Stimulated activated CD8-positive, alpha-beta memory T cell treated with anti-CD3 and anti-CD28 coated beads, Interleukin-12 subunit alpha, Interleukin-12 subunit beta, amount 100 ng/mL, for 4 hours (primary cell): ENCODE results near the gene SLC13A3.

Experiments
- DNase-seq: peaks from one replicate; pipeline ENCODE4 v3.0.0-alpha.2; 2020; ENCODE audit warnings: low read depth

Gene SLC13A3

GRCh38 chr20:46634528-46634927, 16.7 kb downstream of the SLC13A3 start:
- no peak for DNase-seq

GRCh38 chr20:46631874-46632446, 19.3 kb downstream of the SLC13A3 start:
- DNase-seq: no peak

DNA sequence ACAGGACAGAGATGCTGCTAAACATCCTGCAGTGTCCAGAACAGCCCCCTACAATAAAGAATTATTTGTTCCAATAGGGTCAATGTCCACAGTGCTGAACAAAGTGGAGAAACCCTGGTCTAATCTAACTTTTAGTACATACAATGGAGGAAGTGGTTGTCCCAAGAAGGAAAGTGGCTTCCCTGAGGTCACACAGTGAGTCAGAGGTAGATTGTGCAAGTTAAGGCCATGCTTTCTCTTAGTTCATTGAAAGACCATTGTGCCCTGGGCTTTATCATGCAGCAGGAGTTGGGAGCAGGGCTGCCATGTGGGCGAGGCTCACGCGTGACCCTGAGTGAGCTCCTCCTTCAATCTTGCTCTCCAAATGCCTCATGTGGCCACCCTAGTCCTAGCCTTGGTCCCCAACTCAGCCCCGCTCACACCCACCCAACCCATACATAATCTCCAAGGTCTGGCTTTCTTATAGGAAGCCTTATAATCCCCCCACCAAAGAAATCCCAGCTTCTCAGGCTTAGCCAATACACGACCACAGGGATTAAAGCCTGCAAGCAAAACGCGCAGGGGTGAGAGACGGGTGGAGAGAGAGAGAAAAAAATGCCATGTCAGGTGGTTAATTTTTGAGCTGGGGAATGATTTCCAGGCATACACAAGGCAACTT, 19.9 kb downstream of the SLC13A3 start:
- no peak for DNase-seq

DNA sequence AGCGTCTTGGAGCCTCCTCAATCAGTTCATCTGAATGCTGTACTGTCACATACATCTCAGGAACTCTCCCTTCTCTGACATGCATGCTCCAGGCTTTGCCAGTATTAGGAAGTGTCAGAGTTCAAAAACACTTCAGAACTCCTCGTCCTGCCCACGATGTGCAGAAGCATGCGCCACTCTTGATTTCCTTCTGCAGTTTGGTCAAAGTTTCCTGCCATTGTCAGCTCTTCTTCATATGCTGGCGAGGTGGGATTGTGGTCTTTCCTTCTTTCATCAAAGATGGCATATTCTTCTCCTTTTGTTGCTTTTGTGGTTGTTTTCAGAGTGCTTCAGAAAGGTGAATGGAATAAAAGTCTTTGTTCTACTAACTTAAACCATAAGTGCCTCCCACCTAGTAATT, 21.0 kb downstream of the SLC13A3 start:
- DNase-seq: no peak

DNA sequence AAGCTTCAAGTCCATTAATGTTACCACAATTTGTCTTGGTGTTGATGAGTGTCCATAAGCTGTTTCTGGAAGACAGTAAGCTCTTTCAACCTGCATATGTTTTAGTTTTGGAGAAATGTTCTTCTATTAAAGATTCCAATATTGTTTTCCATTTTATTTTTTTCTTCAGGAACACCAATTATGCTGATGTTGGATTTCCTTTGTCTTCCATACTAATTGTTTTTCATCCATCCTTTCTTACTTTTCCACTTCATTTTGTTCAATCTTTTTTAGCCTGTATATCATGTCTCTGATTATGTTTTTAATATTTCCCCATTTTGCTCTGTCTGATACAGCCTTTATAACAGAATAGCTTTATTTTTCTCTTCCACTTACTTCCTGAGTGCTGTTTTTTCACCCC, 21.9 kb downstream of the SLC13A3 start:
- no peak for DNase-seq

GRCh38 chr20:46627234-46627633, 24.0 kb downstream of the SLC13A3 start:
- no peak for DNase-seq

DNA sequence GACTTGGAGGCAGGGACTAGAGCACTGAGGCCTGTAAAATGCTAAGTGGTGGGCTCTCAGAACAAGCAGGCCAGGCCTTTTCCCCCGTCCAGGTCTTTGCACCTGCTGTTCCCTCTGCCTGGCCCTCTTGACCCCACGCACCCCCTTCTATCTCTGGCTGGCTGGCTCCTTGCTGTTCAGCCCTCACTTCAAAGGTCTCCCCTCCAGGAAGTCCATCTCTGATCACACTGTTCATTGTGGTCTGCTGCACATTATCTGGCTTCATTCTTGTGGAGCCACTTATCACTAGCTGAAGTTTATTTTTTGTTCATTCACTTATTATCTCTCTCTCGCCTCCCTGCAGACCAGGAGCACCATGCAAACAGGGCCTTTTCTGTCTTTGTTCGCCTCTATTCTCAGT, 24.5 kb downstream of the SLC13A3 start:
- no peak for DNase-seq

DNA sequence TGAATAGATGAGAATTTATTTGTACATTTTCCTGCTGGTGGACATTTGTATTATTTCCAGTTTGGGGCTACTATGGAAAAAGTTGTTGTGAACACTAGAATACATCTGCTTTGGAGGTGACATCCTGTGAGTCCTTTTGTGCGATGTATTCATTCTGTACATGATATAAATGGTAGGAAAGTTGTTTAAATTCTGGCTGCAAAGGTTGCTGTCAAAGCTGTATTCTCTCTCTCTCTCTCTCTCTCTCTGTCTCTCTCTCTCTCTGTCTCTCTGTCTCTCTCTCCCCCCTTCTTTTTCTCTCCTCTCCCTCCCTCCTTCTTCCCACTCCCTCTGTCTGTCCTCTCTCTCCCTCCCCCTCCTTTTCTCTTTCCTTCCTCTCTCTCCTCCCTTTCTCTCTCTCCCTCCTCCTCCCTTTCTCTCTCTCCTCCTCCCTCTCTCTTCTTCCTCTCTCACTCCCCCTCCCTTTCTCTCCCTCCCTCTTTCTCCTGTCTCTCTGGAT, 25.3 kb downstream of the SLC13A3 start:
- no peak for DNase-seq

- DNase-seq: no peak
These were observed 26.3 kb downstream of the SLC13A3 start for GRCh38 chr20:46624946-46625345.

DNA sequence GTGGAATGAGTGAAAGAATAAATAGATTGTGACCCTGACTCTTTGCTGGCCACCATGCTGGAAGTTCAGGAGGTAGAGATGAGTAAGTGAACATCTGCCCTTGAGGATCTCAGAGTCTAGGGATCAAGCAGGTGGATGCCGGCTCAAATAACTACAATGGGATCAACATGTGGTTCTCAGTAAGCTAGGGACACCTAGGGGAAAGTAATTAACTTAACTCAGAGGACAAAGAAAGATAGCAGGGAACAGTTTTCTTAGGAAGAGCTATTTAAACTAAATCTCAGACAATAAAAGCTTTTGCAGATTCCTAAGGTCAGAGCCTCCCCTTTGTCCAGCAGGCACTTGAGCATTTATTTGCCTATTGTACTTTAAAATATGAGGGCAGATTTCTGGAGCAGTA, 29.1 kb downstream of the SLC13A3 start:
- no peak for DNase-seq

- DNase-seq: no peak
These were observed 29.8 kb downstream of the SLC13A3 start for GRCh38 chr20:46621492-46621891.

- no peak for DNase-seq
These were observed 31.8 kb downstream of the SLC13A3 start for GRCh38 chr20:46619445-46619844.

DNA sequence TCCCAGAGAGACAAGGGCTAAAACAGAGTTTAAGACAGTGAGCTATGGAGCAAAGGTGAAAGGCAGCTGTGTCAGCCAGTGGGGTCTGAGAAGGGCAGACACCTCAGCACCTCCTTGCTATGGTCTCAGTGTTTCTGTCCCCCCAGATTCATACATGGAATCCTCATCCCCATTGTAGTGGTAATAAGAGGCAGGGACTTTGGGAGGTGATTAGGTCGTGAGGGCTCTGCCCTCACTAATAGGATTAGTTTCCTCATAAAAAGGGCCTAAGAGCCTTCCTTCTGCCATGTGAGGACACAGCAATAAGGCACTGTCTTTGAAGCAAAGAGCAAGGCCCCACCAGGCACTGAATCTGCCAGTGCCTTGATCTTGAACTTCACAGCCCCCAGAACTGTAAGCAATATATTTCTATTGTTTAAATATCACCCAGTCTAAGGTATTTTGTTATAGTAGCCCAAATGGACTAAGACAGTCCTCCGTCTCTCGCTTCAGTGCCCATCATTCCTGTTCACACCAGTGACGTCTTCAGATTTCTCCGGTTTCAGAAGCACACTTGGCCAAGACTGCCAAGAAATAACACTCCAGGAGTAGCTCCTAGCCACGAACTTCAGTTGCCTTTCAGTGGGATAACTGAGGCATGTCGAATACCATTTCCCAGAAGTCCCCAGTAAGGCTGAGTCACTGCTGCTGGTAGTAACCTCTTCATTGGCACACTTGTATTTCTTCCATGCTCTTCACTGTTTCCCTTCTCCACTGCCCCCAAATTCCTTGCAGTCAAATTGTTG, 32.8 kb downstream of the SLC13A3 start:
- no peak for DNase-seq

GRCh38 chr20:46614503-46614902, 36.8 kb downstream of the SLC13A3 start:
- no peak for DNase-seq

- DNase-seq: no peak
These were observed 41.1 kb downstream of the SLC13A3 start for GRCh38 chr20:46610145-46610544.

GRCh38 chr20:46609043-46609442, 42.2 kb downstream of the SLC13A3 start:
- DNase-seq: no peak

DNA sequence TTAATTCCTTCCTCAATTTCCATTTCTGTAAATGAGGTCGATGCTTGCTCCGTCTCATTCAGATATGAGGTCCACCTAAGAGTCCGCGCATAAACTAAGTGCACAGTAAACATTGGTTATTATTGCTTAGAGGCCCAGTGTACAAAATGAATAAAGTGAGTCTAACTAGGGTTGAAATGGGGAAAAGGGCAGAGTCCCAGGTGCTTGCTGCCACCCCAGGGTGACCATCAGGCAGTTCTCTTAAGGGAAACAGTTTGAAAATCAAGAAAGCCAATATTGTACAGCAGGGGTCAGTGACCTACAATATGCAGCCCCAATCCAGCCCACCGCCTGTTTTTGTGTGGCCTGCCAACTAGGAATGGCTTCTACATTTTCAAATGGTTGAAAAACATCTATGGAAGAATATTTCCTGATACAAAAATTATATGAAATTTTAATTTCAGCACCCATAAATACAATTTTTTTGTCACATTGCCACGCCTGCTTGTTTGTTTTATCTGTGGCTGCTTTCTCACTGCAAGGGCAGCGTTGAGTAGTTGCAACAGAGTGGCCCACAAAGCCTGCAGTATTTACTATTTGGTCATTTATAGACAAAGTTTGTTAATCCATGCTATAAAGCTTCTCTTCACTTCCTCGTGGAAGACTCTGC, 43.3 kb downstream of the SLC13A3 start:
- DNase-seq: no peak

GRCh38 chr20:46607191-46607848, 43.9 kb downstream of the SLC13A3 start:
- DNase-seq: no peak

DNA sequence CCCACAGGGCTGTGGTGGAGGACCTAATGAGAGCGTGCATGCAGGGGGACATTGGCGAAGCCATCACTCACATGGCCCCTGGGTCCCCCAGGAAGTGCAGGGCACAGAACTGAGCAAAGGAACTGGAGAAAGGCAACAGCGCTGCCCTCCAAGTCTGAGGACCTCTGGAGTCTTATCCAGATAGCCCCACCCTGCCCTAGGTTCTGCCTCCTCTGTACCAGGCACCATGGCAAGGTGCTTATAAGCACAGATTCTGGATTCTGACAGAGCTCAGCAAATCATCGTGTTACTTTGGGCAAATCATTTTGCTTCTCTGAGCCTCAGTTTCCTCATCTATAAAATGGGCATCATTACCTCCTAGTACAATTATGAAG, 44.5 kb downstream of the SLC13A3 start:
- DNase-seq: no peak

DNA sequence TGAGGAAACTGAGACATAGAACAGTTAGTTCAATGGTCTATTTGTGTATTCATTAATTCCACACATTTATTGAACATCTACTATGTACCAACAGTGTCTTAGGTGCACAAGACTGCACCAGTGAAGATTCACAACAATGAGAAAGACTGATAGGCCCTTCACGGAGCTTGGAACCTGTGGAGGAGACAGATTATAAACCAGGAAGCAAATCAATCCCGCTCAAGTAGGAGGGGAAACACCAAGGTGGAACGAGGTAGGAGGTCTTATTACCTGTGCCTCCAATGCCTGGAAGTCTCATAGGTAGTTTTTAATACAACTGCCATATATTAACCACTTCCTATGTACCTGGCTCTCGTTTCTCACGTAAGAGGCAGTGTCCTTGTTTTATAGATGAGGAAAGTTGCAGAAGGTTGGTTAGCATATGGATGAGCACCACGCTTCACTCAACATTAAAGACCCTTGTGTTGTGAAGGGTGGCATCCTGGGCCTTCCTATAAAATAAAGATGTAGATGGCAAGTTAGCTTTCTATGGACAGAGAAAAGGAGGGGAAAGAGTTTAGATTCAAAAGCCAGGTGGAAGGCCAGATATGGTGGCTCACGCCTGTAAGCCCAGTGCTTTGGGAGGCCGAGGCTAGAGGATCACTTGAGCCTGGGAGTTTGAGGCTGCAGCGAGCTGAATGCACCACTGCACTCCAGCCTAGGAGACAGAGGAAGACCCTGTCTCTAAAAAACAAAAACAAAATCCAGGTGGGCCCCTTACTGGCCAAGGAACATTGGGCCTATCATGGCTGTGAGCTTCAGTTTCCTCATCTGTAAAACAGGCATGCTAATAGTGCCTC, 45.1 kb downstream of the SLC13A3 start:
- DNase-seq: no peak

GRCh38 chr20:46605181-46605580, 46.1 kb downstream of the SLC13A3 start:
- no peak for DNase-seq
